ENCODE measurements around the gene RAPGEF2.
"Not testable (repeated sequence)": the region's sequence is repeated elsewhere in the genome, so short reads cannot be mapped to it uniquely, and the experiment has no call there.

RAPGEF2 gene

DNA sequence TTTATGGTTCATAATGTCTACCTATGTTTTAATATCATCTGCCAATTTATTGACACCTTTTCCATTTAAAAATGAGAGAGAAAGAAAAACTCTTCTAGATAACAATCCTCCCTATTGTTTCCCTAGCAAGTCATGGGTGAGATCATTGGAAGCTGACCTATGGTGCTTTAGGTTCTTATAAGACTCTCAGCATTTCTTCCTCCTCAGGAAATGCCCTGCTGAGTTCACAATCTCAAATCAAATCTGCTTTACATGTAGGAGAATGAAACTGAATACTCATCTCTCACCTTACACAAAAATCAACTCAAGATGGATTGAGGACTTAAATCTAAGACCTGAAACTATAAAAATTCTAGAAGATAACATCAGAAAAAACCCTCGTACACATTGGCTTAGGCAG, 267.4 kb downstream of the RAPGEF2 start:
- no peak for DNase-seq (ENCODE audit: low read depth)
- TF ChIP-seq, protein P1, sequence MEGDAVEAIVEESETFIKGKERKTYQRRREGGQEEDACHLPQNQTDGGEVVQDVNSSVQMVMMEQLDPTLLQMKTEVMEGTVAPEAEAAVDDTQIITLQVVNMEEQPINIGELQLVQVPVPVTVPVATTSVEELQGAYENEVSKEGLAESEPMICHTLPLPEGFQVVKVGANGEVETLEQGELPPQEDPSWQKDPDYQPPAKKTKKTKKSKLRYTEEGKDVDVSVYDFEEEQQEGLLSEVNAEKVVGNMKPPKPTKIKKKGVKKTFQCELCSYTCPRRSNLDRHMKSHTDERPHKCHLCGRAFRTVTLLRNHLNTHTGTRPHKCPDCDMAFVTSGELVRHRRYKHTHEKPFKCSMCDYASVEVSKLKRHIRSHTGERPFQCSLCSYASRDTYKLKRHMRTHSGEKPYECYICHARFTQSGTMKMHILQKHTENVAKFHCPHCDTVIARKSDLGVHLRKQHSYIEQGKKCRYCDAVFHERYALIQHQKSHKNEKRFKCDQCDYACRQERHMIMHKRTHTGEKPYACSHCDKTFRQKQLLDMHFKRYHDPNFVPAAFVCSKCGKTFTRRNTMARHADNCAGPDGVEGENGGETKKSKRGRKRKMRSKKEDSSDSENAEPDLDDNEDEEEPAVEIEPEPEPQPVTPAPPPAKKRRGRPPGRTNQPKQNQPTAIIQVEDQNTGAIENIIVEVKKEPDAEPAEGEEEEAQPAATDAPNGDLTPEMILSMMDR (conservative IDR thresholded peaks at IDR 0.05; ENCODE audit: low read depth, low read length), result no peak
- no peak overlapping the region for H3K4me3 ChIP-seq (ENCODE audit: low read length)

DNA sequence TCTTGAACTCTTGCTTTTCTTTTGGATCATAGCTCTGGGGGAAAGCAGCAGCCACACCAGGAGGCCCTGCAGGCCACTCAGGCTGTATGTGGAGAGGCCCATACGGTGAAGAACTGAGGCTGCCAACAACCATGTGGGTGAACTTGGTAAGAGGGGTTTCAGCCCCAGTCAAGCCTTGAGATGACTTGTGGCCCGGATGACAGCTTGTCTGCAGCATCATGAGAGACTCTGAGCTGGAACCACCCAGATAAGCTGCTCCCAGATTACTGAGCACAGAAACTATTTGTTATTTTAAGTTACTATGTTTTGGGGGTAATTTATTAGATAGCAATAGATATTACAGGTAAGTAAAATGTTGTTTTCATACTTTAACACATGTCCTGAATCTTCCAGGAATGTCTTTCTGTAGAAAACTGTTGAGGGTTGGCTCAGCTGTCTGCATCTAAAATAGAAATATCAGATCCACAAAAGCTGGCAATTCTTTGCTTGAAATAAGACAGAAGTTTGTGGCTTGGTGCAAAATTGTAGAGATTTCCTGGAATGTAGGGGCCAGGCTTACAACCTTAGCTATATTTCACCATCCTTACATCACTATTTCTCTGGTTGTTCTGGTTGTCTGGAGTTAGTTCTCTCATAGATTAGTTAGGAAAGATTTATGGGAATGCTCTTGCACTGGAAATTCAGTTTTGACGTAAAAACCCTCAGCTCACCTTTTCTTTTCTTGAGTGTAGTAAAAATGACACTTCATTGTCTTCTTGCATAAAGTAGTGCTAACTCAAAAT, 272.1 kb downstream of the RAPGEF2 start:
- TF ChIP-seq, protein P1 (conservative IDR thresholded peaks at IDR 0.05; ENCODE audit: low read depth, low read length), result no peak
- H3K4me3 ChIP-seq (ENCODE audit: low read length), result no peak overlapping the region
- peak; percentile 2 for DNase-seq (ENCODE audit: low read depth)

DNA sequence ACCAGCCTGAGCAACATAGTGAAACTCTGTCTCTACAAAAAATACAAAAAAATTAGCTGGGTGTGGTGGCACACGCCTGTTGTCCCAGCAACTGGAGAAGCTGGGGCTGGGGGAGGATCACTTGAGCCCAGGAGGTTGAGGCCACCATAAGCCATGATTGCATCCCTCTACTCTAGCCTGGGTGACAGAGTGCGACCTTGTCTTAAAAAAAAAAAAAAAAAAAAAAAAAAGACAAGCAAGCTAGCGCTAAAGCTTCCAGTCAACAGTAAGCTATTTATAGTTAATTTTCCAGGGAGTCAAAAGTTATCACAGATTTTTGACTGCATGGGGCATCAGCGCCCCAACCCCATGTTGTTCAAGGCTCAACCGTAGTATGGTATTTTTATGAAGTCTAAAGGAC, 273.4 kb downstream of the RAPGEF2 start:
- no peak for DNase-seq (ENCODE audit: low read depth)
- TF ChIP-seq, protein P1 (conservative IDR thresholded peaks at IDR 0.05; ENCODE audit: low read depth, low read length), result no peak
- no peak overlapping the region for H3K4me3 ChIP-seq (ENCODE audit: low read length)

DNA sequence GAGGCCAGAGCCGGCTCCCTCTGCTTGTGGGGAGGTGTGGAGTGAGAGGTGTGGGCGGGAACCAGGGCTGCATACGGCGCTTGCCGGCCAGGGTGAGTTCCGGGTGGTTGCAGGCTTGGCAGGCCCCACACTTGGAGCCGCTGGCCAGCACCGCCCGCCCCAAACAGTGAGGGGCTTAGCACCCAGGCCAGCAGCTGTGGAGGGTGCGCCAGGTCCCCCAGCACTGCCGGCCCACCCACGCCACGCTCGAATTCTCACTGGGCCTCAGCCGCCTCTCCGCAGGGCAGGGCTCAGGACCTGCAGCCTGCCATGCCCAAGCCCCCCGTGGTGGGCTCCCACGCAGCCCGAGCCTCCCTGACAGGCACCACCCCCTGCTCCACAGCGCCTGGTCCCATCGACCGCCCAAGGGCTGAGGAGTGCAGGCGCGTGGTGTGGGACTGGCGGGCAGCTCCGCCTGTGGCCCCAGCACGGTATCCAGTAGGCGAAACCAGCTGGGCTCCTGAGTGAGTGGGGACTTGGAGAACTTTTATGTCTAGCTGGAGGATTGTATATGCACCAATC, 275.3 kb downstream of the RAPGEF2 start:
- no peak for DNase-seq (ENCODE audit: low read depth)
- TF ChIP-seq, protein P1 (conservative IDR thresholded peaks at IDR 0.05; ENCODE audit: low read depth, low read length), result no peak
- H3K4me3 ChIP-seq (ENCODE audit: low read length), result no peak overlapping the region

DNA sequence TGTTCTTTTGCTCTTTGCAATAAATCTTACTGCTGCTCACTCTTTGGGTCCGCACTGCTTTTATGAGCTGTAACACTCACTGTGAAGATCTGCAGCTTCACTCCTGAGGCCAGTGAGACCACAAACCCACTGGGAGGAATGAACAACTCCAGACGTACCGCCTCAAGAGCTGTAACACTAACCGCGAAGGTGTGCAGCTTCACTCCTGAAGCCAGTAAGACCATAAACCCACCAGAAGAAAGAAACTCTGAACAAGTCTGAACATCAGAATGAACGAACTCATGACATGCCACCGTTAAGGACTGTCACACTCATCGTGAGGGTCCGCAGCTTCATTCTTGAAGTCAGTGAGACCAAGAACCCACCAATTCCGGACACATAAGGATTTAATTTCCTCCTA, 276.2 kb downstream of the RAPGEF2 start:
- not testable (repeated sequence) for H3K4me3 ChIP-seq (ENCODE audit: low read length); DNase-seq (ENCODE audit: low read depth)

DNA sequence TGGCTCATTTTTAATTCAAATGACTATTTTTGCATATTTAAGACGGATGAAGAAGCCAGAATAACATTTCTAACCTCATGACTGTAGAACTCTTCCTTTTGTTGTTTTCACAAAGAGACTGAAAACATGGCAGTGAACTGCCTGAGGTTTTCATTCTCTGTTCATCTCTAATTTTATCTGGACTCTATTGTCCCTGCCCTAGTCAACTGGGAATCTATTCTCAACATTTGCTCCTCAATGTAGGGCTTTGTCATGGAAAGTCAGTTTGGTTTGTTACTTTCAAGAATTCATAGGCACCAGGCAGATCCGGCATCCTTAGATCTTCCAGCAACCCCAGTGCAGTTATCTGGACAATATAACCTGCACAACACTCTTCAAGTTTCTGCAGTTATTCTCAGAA, 277.0 kb downstream of the RAPGEF2 start:
- no peak overlapping the region for H3K4me3 ChIP-seq (ENCODE audit: low read length)
- TF ChIP-seq, protein P1 (conservative IDR thresholded peaks at IDR 0.05; ENCODE audit: low read depth, low read length), result no peak
- no peak for DNase-seq (ENCODE audit: low read depth)

DNA sequence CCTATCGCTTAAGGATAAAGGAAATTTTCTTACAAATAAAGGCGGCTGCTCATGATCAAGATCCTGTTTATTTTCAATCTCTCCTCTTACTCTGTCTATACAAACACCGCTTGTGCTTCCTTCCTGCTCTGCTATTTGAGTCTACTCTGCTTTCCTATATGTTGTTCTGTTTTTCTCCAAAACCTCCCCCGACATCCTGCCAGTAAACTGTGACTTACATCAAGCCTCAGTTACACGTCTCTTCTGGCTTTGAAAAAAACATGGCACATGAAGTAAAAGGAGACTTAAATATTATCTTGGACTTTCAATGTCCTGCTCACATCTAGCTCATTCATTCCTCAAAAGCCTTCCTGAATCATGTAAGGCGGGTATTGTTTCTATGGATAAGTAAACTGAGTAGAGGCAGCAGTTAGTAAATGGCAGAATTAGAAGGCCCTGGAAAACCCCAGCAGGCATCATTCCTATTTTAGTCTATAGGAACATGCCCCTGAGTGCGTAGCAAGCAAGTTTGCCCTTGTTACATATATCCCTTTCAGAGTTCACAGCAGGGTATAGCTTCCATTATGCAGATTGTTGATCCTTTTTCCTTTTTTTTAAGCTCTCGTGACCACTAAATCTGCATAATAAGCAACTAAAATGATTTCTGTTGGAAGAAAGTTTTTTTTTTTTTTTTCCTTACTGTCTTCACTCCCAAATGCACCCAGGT, 280.1 kb downstream of the RAPGEF2 start:
- DNase-seq (ENCODE audit: low read depth), result no peak
- no peak overlapping the region for H3K4me3 ChIP-seq (ENCODE audit: low read length)
- TF ChIP-seq, protein P1 (conservative IDR thresholded peaks at IDR 0.05; ENCODE audit: low read depth, low read length), result no peak

Measured in retinal pigment epithelial cell (primary cell).